Neuronal stem cell (in vitro differentiated cells): ENCODE data around the gene BCR.

Source experiments
- DNase-seq: peaks from one replicate; pipeline ENCODE4 v3.0.0-alpha.2; 2013; ENCODE audit warnings: low spot score
- H2AFZ ChIP-seq: one replicate; pipeline ENCODE4 v1.6.1; 2013; ENCODE audit warnings: mild to moderate bottlenecking, low read length, inconsistent platforms
- H2AK5ac ChIP-seq: 2 replicates; pipeline ENCODE4 v1.6.1; 2013; ENCODE audit warnings: low read depth, mild to moderate bottlenecking, inconsistent platforms, low read length, moderate library complexity, mixed read lengths
- H2BK120ac ChIP-seq: 2 replicates; pipeline ENCODE4 v1.6.1; 2013; ENCODE audit warnings: low read depth, mild to moderate bottlenecking, inconsistent platforms, low read length, moderate library complexity, mixed read lengths
- H2BK12ac ChIP-seq: one replicate; pipeline ENCODE4 v1.6.1; 2013; ENCODE audit warnings: low read length, inconsistent platforms
- H2BK15ac ChIP-seq: 2 replicates; pipeline ENCODE4 v1.6.1; 2013; ENCODE audit warnings: mild to moderate bottlenecking, low read length, inconsistent platforms, mixed read lengths
- H2BK5ac ChIP-seq: one replicate; pipeline ENCODE4 v1.6.1; 2013; ENCODE audit warnings: inconsistent platforms, mild to moderate bottlenecking, low read length, moderate library complexity
- H3K14ac ChIP-seq: one replicate; pipeline ENCODE4 v1.6.1; 2013; ENCODE audit warnings: low read length, inconsistent platforms
- H3K18ac ChIP-seq: 2 replicates; pipeline ENCODE4 v1.6.1; 2013; ENCODE audit warnings: low read length, inconsistent platforms
- H3K23ac ChIP-seq: 2 replicates; pipeline ENCODE4 v1.6.1; 2013; ENCODE audit warnings: low read depth, mild to moderate bottlenecking, mixed read lengths, low read length, inconsistent platforms; ENCODE audit not compliant: poor library complexity
- H3K27ac ChIP-seq: replicated peaks from 3 replicates; pipeline ENCODE4 v1.5.1; 2013; ENCODE audit warnings: low read length, inconsistent platforms
- H3K27me3 ChIP-seq, 3 experiments: 2 replicates each; pipeline ENCODE4 v1.6.1; 2013; ENCODE audit warnings: low read length in 3 of 3, mild to moderate bottlenecking in 2 of 3, inconsistent platforms in 1 of 3, low read depth in 1 of 3, mixed read lengths in 1 of 3, moderate library complexity in 1 of 3; ENCODE audit not compliant: control insufficient read depth in 3 of 3, insufficient read depth in 3 of 3
- H3K36me3 ChIP-seq, 2 donors: replicated peaks in 1 of 2; 2 replicates each; pipeline ENCODE4 v1.6.1; 2013; ENCODE audit warnings: low read length in 2 of 2; ENCODE audit not compliant: control insufficient read depth in 2 of 2, insufficient read depth in 2 of 2
- H3K4ac ChIP-seq: 2 replicates; pipeline ENCODE4 v1.6.1; 2013; ENCODE audit warnings: inconsistent platforms, mild to moderate bottlenecking, low read length, moderate library complexity
- H3K4me1 ChIP-seq, 2 donors: 1 replicate in 1 of 2; 2 replicates in 1 of 2; pipeline ENCODE4 v1.6.1; 2013; ENCODE audit warnings: low read length in 2 of 2, low read depth in 1 of 2; ENCODE audit not compliant: control insufficient read depth in 2 of 2, insufficient read depth in 1 of 2
- H3K4me2 ChIP-seq: one replicate; pipeline ENCODE4 v1.6.1; 2013; ENCODE audit warnings: mild to moderate bottlenecking, low read length, inconsistent platforms; ENCODE audit not compliant: insufficient read depth, poor library complexity, severe bottlenecking
- H3K4me3 ChIP-seq, 2 donors: 2 replicates each; pipeline ENCODE4 v1.5.1; 2013; ENCODE audit warnings: low read length in 2 of 2, mild to moderate bottlenecking in 2 of 2, inconsistent platforms in 1 of 2, moderate library complexity in 1 of 2
- H3K79me1 ChIP-seq: one replicate; pipeline ENCODE4 v1.6.1; 2013; ENCODE audit warnings: low read depth, mild to moderate bottlenecking, inconsistent platforms, low read length, moderate library complexity
- H3K9ac ChIP-seq: one replicate; pipeline ENCODE4 v1.6.1; 2013; ENCODE audit warnings: mild to moderate bottlenecking, low read depth, low read length, inconsistent platforms; ENCODE audit not compliant: poor library complexity
- H3K9me3 ChIP-seq, 2 donors: replicated peaks in 1 of 2; 2 replicates each; pipeline versions ENCODE3 to v1.6.1; 2013; ENCODE audit warnings: low read length in 2 of 2, mild to moderate bottlenecking in 2 of 2, inconsistent platforms in 1 of 2, low read depth in 1 of 2, mixed read lengths in 1 of 2, moderate library complexity in 1 of 2; ENCODE audit not compliant: control insufficient read depth in 2 of 2, insufficient read depth in 1 of 2
- H4K8ac ChIP-seq: one replicate; pipeline ENCODE4 v1.6.1; 2013; ENCODE audit warnings: low read depth, mild to moderate bottlenecking, inconsistent platforms, low read length, moderate library complexity
- H4K91ac ChIP-seq: one replicate; pipeline ENCODE4 v1.6.1; 2013; ENCODE audit warnings: low read length, low read depth, mild to moderate bottlenecking, inconsistent platforms; ENCODE audit not compliant: poor library complexity
- WGBS, 2 donors: extraction: QIAGEN DNeasy Blood & Tissue Kit; methylation state at CpG; one replicate each; pipeline ENCODE4 v1.1.7; 2013; ENCODE audit warnings: missing lambda C conversion rate in 2 of 2, mixed read lengths in 1 of 2; ENCODE audit not compliant: insufficient read length in 2 of 2, insufficient replicate concordance in 1 of 2; ENCODE audit errors: extremely low coverage in 2 of 2; 5-methylcytosine and 5-hydroxymethylcytosine counted together

BCR gene

GRCh38 chr22:23204125-23204488 lies 23.8 kb downstream of the BCR start:
- Histone ChIP-seq H2AK5ac (no peak overlapping the region), H2BK5ac (no peak overlapping the region), H4K8ac (no peak overlapping the region), H2AFZ (no peak overlapping the region), H2BK12ac (no peak overlapping the region), H3K27me3 (peaks cover 0 to 3% (median 0%) of the 10 kb centered on the region in 3 experiments), H2BK120ac (no peak overlapping the region), H3K9me3 (no peaks in the 10 kb centered on the region), H3K18ac (peak overlapping the region; percentile 55), H3K4me2 (no peak overlapping the region), H3K9ac (no peak overlapping the region), H3K4me3 (no peak overlapping the region), H3K4me1 (peaks cover 0 to 12% of the 10 kb centered on the region in 2 donors), H3K36me3 (peaks cover 4 to 64% of the 10 kb centered on the region in 2 donors), H2BK15ac (no peak overlapping the region), H4K91ac (no peak overlapping the region), H3K4ac (no peak overlapping the region), H3K27ac (no peak overlapping the region), H3K14ac (no peak overlapping the region), H3K79me1 (peaks cover 4% of the 10 kb centered on the region), H3K23ac (peak overlapping the region; percentile 26)
- DNase-seq, result no peak
- no CpG with 5 or more reads among the region's 11 CpGs for WGBS, 2 donors

- Histone ChIP-seq H4K8ac (no peak overlapping the region), H3K4me2 (no peak overlapping the region), H2BK15ac (peak overlapping the region; percentile 3), H3K4me1 (peaks cover 0 to 9% of the 10 kb centered on the region in 2 donors), H3K14ac (peak overlapping the region; percentile 64), H3K36me3 (peaks cover 4 to 59% of the 10 kb centered on the region in 2 donors), H4K91ac (peak overlapping the region; percentile 65), H3K9me3 (no peaks in the 10 kb centered on the region), H3K27ac (no peak overlapping the region), H3K4me3 (peak overlapping the region in 1 of 2 donors; percentile 33), H2AK5ac (no peak overlapping the region), H3K79me1 (peaks cover 4% of the 10 kb centered on the region), H2AFZ (no peak overlapping the region), H3K4ac (no peak overlapping the region), H2BK5ac (no peak overlapping the region), H2BK120ac (no peak overlapping the region), H3K9ac (peak overlapping the region; percentile 67), H2BK12ac (no peak overlapping the region), H3K18ac (peak overlapping the region; percentile 44), H3K27me3 (peaks cover 0 to 3% (median 0%) of the 10 kb centered on the region in 3 experiments), H3K23ac (peak overlapping the region; percentile 98)
- WGBS, 2 donors, result no CpG with 5 or more reads among the region's 11 CpGs
- DNase-seq, result no peak
These were observed 24.3 kb downstream of the BCR start for GRCh38 chr22:23204541-23205157.

- H2BK5ac ChIP-seq, result no peak overlapping the region
- peaks cover 4 to 55% of the 10 kb centered on the region in 2 donors for H3K36me3 ChIP-seq
- H2BK15ac ChIP-seq, result no peak overlapping the region
- H3K9ac ChIP-seq, result no peak overlapping the region
- no CpG with 5 or more reads among the region's 9 CpGs for WGBS, 2 donors
- H3K4me2 ChIP-seq, result no peak overlapping the region
- H4K91ac ChIP-seq, result no peak overlapping the region
- no peak overlapping the region for H4K8ac ChIP-seq
- no peak overlapping the region for H2AK5ac ChIP-seq
- H2BK12ac ChIP-seq, result no peak overlapping the region
- H3K4me1 ChIP-seq, result peaks cover 0 to 7% of the 10 kb centered on the region in 2 donors
- H3K23ac ChIP-seq, result no peak overlapping the region
- H2AFZ ChIP-seq, result no peak overlapping the region
- no peak overlapping the region for H3K27ac ChIP-seq
- H3K27me3 ChIP-seq, result peaks cover 0 to 3% (median 0%) of the 10 kb centered on the region in 3 experiments
- no peak overlapping the region for H3K18ac ChIP-seq
- H3K79me1 ChIP-seq, result peaks cover 4% of the 10 kb centered on the region
- H3K9me3 ChIP-seq, result no peaks in the 10 kb centered on the region
- H3K4ac ChIP-seq, result no peak overlapping the region
- no peak overlapping the region for H3K14ac ChIP-seq
- no peak overlapping the region for H2BK120ac ChIP-seq
- H3K4me3 ChIP-seq, result no peak overlapping the region
- no peak for DNase-seq
These were observed 25.2 kb downstream of the BCR start for GRCh38 chr22:23205339-23206049.

GRCh38 chr22:23206915-23207314 lies 26.6 kb downstream of the BCR start:
- H3K23ac ChIP-seq, result no peak overlapping the region
- H3K9me3 ChIP-seq, result no peaks in the 10 kb centered on the region
- H3K9ac ChIP-seq, result no peak overlapping the region
- no peak overlapping the region for H3K4me3 ChIP-seq
- no peak overlapping the region for H4K8ac ChIP-seq
- H2AK5ac ChIP-seq, result no peak overlapping the region
- H3K4me1 ChIP-seq, result peaks cover 0 to 9% of the 10 kb centered on the region in 2 donors
- H2BK15ac ChIP-seq, result no peak overlapping the region
- peaks cover 0 to 3% (median 0%) of the 10 kb centered on the region in 3 experiments for H3K27me3 ChIP-seq
- no peak overlapping the region for H3K14ac ChIP-seq
- DNase-seq, result no peak
- H2BK120ac ChIP-seq, result no peak overlapping the region
- no peak overlapping the region for H4K91ac ChIP-seq
- no peak overlapping the region for H2BK12ac ChIP-seq
- H3K27ac ChIP-seq, result no peak overlapping the region
- H3K4me2 ChIP-seq, result no peak overlapping the region
- H3K79me1 ChIP-seq, result peaks cover 3% of the 10 kb centered on the region
- no peak overlapping the region for H2BK5ac ChIP-seq
- H3K4ac ChIP-seq, result no peak overlapping the region
- H2AFZ ChIP-seq, result no peak overlapping the region
- peaks cover 4 to 56% of the 10 kb centered on the region in 2 donors for H3K36me3 ChIP-seq
- no peak overlapping the region for H3K18ac ChIP-seq
